Stimulated activated CD8-positive, alpha-beta memory T cell treated with anti-CD3 and anti-CD28 coated beads, Interleukin-7, amount 100 ng/mL, for 4 hours (primary cell): ENCODE results near the gene RAB20.

Source experiments
- DNase-seq, 2 donors: peaks; one replicate each; pipeline ENCODE4 v3.0.0-alpha.2; 2020; ENCODE audit warnings: low read depth in 2 of 2

Gene RAB20

DNA sequence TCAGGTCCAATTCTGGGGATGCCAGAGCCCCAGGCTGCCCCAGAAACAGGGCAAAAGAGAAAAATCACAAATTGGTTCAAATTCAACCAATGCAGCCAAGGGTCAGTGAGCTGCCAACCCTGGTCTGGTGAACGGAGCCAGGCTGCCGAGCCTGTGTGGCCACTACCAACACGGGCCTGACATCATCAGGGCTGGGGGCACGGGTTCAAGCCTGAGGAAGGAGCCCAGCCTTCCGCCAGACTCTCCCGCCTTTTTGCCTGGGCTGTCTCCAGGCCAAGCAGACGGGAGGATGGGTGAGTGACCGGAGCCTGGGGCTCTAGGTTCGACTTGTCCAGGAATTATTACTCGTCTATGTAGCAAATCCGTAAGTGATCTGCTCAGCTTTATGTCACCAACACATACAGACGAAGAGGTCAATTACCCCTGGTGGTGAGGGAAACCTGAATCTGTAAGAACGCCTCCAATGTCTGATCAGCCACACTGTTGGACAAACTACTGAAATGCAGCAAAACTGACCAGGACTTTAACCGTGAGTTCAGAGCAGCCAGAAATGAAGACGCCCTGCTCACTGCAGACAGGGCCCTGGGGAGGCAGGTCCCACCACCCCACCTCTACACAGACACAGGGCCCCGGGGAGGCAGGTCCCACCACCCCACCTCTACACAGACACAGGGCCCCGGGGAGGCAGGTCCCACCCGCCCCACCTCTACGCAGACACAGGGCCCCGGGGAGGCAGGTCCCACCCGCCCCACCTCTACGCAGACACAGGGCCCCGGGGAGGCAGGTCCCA lies 31.8 kb downstream of the RAB20 start:
- DNase-seq, result no peak

DNA sequence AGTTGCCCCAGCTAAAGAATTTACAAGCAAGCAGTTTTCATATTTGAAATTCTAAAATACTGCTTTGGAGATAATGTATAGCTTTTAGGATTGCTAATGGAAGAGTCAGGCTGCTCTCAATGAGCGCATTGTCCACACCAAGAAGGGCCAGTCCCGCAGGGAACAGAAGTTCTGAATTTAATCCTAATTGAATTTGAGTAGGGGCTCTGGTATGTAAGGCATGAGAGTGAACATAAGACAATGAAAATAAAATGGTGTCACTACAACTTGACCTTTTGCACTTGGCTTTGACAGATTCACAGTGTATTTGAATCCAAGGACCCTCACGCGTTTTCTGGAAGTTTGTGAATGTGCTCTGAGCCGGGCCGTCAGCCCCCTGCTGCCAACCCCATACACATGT lies 32.6 kb downstream of the RAB20 start:
- DNase-seq, result no peak

DNA sequence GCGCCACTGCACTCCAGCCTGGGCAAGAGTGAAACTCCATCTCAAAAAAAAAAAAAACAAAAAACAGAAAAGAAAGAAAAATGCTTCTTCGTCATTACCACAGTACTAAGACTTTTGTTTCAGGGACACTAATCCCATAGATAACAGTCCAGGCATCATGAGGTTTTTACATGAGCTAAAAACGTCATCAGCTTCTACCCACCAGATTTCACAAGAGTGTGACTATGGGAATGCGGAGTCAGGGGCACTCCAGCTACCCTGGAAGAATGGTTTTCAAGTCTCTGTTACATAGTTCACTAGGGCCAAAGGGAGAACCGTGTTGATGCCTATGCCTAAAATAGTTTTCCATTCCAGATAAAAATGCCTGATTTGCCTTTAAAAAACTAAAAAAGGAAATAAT lies 33.2 kb downstream of the RAB20 start:
- no peak for DNase-seq

DNA sequence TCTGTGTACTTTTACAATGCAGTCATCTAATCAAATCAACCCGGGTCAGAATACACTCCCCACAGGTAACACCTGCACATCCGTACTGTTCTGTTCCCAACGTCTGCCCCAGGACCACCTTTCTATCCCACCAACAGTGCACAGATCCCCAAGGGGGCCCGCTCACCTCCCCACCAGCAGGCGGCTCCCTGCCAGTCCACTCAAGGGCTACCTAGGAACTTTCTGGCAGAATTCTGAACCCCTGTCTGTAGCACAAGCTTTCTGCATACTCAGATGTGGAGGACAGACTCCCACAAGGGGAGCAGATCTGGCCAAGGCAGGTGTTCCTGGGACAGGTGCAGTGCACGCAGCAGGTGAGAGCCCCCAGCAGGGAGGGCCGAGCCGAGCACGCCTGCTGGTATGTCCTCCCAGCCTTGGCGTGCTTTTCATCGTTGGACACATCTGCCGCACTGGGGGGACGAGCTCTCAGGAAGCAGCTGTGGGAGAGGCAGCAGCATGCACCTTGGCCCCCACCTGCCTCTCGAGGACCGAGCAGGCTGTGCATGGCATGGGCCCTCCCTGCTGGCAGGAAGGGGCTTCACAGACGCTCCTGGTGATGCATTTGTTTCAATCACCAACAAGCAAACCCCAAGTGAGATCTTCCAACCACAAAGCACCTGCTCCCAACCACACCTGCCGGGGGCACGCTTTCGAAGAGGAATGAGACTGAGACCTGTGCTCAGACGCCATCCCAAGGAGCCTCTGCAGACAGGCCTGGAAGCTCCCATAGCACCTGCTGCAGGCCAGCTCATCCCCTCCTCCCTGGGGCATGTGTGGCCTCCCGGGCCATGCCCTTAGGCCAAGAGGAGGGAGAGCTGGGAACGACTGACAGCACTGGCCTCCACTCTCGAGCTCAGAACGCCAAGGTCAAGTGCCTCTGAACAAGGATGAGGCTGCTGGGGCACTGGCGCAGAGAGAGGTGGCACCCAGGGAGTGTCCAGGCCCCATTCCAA lies 35.9 kb downstream of the RAB20 start:
- no peak for DNase-seq

DNA sequence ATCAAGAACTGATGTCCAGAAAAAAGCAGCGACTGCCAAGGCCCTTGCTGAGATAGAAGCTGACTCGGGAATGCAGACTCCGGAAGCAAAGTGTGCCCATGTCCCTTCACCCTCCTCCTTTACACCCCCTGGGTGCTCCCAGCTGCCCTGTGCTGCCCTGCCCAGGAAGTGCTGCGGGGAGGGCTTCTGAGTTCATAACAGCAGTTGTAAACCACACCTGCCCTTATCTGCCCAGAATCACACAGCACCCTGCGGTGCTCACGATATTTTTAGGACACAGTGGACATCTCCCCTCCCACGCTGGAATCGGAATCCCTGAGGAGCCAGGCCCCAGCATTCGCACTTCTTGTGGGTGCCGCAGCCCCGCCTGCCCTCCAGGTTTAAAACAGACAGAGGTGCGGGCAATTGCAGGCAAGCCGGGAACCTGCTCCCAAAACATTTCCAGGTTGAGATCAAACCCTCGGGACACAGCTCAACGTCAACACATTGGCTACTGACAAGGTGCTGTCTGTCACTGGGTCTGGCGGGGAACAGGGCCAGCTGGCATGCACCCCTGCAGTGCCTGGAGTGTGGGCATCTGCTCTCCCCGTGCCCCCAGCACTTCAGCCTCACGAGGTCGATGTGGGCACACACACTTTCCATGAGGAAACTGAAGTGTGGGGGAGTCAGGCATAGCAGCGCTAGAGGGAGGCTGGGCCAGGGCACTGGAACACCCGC lies 36.8 kb downstream of the RAB20 start:
- no peak for DNase-seq

DNA sequence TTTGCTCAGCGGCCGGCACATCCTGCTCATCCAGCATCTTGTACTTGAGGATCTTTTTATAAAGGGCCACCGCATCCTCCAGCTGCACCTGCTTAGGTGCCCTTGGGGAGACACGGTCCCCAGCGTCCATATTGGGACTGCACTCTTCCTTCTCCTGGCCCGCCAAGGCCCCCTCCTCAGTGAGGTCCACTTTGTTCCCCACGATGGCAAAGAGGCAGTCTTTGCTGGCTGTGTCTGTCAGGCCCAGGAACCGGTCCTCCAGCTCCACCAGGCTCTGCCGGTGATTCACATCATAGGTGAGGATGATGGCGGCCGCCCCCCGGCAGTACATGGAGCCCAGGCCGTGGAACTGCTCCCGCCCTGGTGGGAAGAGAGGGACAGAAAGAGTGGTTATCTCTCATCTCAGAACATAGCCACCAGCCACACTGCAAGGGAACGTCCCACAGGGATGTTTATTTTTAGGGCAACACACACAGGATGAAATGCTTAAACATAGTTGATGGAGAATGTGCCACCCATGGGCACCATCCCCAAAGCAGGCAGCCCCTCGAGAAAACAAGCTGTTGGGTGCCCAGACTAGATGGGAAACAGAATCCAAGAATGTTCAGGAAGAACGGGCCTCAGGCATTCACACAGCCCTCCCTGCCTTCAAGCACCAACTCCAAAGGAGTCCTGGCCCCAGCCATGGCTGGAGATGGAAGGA lies 37.5 kb downstream of the RAB20 start:
- DNase-seq, result no peak

DNA sequence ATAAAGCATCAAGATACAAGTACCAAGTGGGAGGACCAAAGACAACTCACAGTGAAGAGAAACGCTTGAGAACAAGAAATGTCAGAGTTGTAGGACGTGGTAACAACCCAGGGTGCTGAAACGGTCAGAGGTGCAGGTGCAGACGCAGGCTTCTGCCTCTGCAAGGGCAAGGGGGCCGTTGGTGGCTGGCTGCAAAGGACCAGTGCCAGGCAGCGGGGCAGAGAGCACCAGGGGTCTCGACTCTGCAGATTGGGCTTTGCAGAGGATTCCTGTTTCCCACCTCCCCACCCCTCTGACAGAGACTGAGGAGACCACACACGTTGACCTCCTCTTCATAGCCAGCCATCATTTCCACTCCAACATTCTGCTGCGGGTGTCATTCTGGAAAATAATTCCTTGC lies 38.3 kb downstream of the RAB20 start:
- DNase-seq, result no peak

DNA sequence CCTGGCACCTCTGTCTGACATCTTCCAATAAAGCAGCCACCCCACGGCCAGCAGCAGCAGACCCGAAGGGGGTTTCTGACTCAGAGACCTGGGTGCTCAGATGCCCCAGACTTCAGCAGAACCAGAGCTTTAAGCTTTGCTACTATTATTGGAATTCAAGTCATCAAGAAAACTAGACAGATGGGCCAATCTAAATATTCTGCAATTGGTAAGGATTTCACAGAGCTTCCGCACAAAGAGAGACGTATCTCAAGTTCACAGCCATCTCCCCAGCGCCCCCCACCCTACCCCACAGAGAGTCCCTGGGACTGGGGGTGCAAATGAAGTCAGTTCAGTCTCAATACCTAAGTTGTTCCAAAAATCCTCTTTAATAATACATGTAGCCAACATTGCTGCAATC lies 38.8 kb downstream of the RAB20 start:
- no peak for DNase-seq

DNA sequence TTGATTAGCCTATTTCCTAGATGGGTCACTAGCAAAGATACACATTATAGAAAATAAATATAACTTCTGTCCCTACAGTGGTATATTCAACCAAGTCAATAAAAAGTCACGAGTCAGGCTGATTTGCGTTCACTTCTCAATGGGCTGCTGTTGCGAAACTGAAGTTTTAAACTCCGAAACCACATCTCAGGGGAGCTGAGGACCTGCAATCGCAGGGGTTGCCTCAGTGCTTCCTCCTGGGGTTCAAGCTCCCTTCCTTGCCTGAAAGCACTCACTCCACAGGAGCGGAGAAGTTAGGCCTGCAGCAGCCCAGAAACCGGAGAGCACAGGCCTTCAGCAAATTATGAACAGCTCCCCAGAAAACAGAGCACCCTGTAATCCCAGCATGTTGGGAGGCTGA lies 39.6 kb downstream of the RAB20 start:
- DNase-seq, result no peak

DNA sequence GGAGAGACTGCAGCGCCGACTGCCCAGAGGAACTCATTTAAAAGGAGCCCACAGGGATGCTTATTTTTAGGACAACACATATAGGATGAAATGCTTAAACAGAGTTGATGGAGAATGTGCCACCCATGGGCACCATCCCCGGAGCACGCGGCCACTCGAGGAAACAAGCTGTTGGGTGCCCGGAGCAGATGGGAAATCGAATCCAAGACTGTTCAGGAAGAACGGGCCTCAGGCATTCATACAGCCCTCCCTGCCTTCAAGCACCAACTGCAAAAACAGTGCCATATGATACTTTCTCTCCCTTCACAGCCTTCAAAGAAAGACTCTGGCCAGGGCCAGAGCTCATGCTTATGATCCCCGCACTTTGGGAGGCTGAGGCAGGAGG lies 40.2 kb downstream of the RAB20 start:
- no peak for DNase-seq

DNA sequence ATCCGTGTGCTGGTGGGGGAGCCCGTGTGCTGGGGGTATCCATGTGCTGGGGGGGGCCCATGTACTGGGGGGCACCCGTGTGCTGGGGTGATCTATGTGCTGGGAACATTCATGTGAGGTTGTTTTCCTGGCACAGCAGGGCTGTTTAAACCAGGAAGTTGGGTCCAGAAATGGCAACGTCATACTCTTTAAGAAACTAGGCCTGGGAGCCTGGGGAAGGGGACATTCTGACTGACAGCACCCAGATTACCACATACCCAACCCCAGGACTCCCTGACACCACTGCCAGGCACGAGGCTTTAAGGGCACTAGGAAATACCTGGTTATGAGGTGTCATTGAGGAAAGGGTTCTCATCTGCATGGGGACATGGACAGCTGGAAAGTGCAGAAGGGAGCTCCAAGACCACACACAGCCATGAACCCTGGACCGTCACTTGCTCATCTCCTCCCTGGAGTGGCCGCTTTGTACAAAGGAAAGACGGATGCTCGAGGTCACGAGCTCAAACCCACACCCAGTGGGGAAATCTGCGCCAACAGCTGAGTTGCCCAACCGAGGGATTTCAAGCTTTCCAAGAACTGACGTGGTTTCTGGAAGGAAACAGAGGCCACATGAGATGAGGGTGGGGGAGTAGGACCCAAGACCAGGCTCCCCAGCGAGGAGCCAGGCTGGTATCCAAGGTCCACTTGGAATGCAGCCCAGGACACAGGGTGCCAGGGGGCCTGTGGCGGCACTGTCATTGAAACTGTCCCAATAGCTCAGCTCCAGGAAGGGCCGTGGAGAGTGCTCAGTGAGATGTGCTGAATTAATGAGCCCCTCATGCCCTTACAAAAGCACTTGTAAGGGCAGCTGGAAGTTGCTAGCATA lies 40.9 kb downstream of the RAB20 start:
- no peak for DNase-seq

DNA sequence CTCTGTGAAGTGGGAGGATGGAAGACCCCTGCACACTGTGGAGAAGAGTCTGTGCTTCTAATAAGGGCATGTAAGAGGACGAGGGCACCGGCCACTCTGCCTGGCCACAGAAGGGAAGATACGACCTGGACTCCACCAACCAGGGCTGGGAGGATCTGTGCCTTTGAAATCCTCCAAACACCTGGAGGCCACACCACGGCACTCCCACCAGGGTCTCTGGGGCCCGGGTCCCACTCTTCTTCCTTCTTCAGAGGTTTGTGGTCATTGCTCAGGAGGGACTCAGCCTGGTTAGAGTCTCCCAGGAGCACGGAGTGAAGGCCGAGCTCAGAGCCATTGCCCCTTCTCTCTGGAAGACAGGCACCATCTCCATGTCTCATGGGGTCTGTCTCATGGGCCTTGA lies 42.0 kb downstream of the RAB20 start:
- no peak for DNase-seq

DNA sequence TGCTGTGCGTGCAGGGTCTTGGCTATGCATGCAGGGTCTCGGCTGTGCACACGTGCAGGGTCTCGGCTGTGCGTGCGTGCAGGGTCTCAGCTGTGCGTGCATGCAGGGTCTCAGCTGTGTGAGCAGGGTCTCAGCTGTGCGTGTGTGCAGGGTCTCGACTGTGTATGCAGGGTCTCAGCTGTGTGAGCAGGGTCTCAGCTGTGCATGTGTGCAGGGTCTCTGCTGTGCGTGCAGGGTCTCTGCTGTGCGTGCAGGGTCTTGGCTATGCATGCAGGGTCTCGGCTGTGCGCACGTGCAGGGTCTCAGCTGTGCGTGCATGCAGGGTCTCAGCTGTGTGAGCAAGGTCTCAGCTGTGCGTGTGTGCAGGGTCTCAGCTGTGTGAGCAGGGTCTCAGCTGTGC lies 42.5 kb downstream of the RAB20 start:
- no peak for DNase-seq

DNA sequence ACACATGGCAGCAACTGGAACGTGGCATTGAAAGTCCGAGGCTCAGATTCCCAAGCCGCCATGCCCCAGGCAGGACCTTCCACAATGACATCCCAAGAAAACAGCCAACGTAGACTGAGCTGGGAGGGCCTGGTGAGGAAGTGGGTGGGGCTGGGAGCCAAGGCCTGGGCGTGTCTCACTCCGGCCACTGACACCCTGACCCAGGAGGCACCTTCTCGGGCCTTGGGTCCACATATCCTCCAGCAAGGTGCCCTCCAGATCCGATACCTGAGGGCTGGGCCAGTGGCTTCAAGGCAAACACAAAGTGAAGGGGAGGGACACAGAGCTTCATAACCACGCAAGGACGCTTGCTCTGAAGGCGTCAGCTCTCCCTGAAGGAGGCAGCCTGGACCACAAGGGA lies 43.0 kb downstream of the RAB20 start:
- no peak for DNase-seq

DNA sequence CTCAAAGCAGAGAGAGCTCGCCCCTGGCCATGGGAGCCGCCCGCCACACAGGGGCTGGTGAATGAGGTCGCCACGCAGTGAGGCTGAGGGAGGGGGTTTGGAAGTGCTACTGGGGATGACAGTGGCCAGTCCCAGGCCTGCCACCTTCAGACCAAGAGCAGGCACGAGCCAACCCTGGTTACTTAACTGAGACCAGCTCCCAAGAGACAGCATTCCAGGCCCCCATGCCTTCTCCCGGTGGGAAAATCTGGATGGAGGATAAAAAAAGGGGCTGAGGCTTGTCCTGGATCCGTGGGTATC lies 43.3 kb downstream of the RAB20 start:
- no peak for DNase-seq

DNA sequence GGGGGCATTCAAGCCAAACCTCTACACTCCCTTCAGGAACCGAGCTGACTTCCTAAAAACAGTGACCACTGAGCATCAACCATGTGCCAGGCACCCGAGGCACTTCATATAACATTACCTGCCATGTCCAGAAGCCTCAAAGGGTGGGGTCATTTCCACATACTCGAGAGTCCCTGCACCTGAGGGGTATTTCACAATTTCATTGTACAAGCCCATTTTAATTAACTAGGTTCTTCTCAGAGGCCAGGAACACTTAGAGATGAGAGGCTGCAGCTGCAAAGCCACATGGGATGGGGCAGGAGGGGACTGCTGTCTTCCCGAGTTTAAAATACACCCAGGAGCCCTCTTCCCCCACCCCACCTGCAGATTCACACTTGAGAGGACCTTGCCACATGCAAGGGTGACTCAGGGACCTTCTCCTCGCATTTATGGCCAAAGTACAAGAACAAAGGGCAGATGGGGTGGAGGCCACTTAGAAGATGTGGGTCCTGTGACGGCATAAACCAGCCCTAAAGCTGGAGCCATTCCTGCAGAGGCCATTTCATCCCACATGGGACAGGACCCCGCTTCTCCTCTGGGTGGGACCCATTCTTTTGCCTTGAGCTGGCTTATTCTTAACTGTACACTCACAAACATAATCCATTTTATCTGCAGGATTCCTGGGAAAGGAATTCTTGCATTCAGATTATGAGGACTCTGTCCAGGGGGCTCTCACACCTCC lies 43.9 kb downstream of the RAB20 start:
- no peak for DNase-seq

DNA sequence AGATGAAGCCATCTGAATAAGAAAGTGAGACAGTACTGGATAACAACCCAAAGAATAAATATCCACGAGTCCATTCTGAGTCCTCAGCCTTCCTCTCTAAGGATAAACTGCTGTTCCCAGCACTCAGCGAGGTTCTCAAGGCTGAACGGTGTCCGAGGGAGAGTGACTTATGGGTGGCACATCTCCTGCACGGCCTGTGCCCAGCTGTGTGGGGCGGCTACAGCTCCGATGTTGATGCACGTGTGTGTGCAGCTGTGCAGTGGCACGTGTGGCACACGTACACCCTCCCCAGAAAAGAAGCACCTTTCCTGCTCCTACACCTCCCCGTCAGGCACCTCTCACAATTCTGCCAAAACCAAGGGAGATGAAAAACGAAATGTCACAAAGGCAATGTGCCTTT lies 45.0 kb downstream of the RAB20 start:
- DNase-seq, result no peak

DNA sequence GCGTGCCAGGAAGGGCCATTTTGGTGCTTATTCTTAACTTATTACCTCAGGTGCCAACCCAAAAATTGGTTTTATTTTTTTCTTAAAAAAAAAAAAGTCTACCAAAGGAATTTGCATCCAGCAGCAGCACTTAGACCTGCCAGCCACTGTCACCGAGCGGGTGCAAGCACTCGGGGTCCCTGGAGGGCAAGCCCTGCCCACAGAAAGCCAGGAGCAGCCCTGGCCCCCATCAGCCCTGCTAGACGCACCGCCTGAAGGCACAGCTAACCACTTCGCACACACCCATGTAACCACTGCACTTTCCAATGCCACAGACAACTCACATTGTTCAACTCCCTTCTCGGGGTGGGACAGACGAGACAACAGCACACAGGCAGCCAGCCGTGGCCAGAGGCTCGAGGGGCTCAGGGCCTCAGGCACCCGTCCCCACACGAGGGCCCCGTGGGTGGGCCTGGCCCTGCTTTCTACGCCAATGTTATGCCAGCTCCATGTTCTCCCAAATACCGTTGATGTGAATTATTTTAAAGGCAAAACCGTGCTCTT lies 49.3 kb downstream of the RAB20 start:
- no peak for DNase-seq

DNA sequence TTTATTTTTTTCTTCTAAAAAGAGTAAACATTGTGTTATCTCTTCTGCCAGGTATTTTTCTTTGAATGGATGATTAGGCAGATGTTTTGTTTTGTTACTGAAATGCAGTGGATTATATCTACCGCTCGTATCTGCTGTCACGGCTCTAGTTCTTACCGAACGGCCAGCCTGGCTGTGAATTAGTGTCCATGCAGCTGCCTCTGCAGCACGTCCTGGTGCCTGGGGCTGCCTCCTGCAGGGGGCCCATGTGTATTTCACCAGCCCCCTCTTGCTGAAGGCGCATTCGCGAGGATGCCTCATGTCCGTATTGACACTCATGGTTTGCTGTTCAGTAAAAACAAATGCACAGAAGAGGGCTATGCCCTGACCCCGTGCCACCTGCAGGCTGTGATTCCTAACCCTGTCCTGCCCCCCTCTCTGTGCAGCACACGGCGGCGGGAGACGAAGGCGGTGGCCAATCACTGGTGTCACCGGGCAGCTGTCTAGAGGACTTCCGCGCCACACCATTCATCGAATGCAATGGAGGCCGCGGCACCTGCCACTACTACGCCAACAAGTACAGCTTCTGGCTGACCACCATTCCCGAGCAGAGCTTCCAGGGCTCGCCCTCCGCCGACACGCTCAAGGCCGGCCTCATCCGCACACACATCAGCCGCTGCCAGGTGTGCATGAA lies 49.9 kb downstream of the RAB20 start:
- no peak for DNase-seq
